Measurements from ENCODE around the gene SORBS1.

SORBS1 gene

GRCh38 chr10:95426482-95426881 is 134.7 kb downstream of the SORBS1 start:
- Histone ChIP-seq H3K36me3 (ENCODE audit: control insufficient read depth in 2 of 2, insufficient read depth in 2 of 2, low read length in 2 of 2) (peaks cover 48 to 55% of the 10 kb centered on the region in 2 donors), H3K27me3 (ENCODE audit: control insufficient read depth in 1 of 2, insufficient read depth in 2 of 2, low read length in 2 of 2) (no peaks in the 10 kb centered on the region), H3K4me3 (ENCODE audit: low read length in 2 of 2) (no peak overlapping the region), H3K27ac (ENCODE audit: low read length) (peak overlapping the region; percentile 76), H3K9ac (ENCODE audit: low read length in 2 of 2) (peak overlapping the region in 1 of 2 donors; percentile 37), H3K4me1 (ENCODE audit: control insufficient read depth, insufficient read depth, low read length) (peaks cover 79% of the 10 kb centered on the region), H3K9me3 (ENCODE audit: control insufficient read depth in 2 of 2, low read length in 2 of 2) (no peaks in the 10 kb centered on the region)

GRCh38 chr10:95425592-95426465 is 135.3 kb downstream of the SORBS1 start:
- peaks cover 50 to 51% of the 10 kb centered on the region in 2 donors for H3K36me3 ChIP-seq (ENCODE audit: control insufficient read depth in 2 of 2, insufficient read depth in 2 of 2, low read length in 2 of 2)
- H3K9me3 ChIP-seq (ENCODE audit: control insufficient read depth in 2 of 2, low read length in 2 of 2): no peaks in the 10 kb centered on the region
- H3K4me3 ChIP-seq (ENCODE audit: low read length in 2 of 2): no peak overlapping the region
- peaks cover 77% of the 10 kb centered on the region for H3K4me1 ChIP-seq (ENCODE audit: control insufficient read depth, insufficient read depth, low read length)
- H3K27me3 ChIP-seq (ENCODE audit: control insufficient read depth in 1 of 2, insufficient read depth in 2 of 2, low read length in 2 of 2): no peaks in the 10 kb centered on the region
- H3K9ac ChIP-seq (ENCODE audit: low read length in 2 of 2): no peak overlapping the region
- peak overlapping the region; percentile 76 for H3K27ac ChIP-seq (ENCODE audit: low read length)

GRCh38 chr10:95423164-95424005 is 137.8 kb downstream of the SORBS1 start:
- H3K9me3 ChIP-seq (ENCODE audit: control insufficient read depth in 2 of 2, low read length in 2 of 2): no peaks in the 10 kb centered on the region
- peak overlapping the region; percentile 18 to 36 for H3K9ac ChIP-seq (ENCODE audit: low read length in 2 of 2)
- peak overlapping the region; percentile 79 for H3K27ac ChIP-seq (ENCODE audit: low read length)
- no peaks in the 10 kb centered on the region for H3K27me3 ChIP-seq (ENCODE audit: control insufficient read depth in 1 of 2, insufficient read depth in 2 of 2, low read length in 2 of 2)
- H3K36me3 ChIP-seq (ENCODE audit: control insufficient read depth in 2 of 2, insufficient read depth in 2 of 2, low read length in 2 of 2): peaks cover 47 to 55% of the 10 kb centered on the region in 2 donors
- H3K4me1 ChIP-seq (ENCODE audit: control insufficient read depth, insufficient read depth, low read length): peaks cover 80% of the 10 kb centered on the region
- no peak overlapping the region for H3K4me3 ChIP-seq (ENCODE audit: low read length in 2 of 2)

GRCh38 chr10:95422233-95422632 is 138.9 kb downstream of the SORBS1 start:
- H3K27ac ChIP-seq (ENCODE audit: low read length): peak overlapping the region; percentile 79
- peaks cover 80% of the 10 kb centered on the region for H3K4me1 ChIP-seq (ENCODE audit: control insufficient read depth, insufficient read depth, low read length)
- H3K9ac ChIP-seq (ENCODE audit: low read length in 2 of 2): no peak overlapping the region

GRCh38 chr10:95421782-95422181 is 139.4 kb downstream of the SORBS1 start:
- peaks cover 79% of the 10 kb centered on the region for H3K4me1 ChIP-seq (ENCODE audit: control insufficient read depth, insufficient read depth, low read length)
- no peaks in the 10 kb centered on the region for H3K9me3 ChIP-seq (ENCODE audit: control insufficient read depth in 2 of 2, low read length in 2 of 2)
- H3K36me3 ChIP-seq (ENCODE audit: control insufficient read depth in 2 of 2, insufficient read depth in 2 of 2, low read length in 2 of 2): peaks cover 37 to 44% of the 10 kb centered on the region in 2 donors
- no peaks in the 10 kb centered on the region for H3K27me3 ChIP-seq (ENCODE audit: control insufficient read depth in 1 of 2, insufficient read depth in 2 of 2, low read length in 2 of 2)
- peak overlapping the region in 1 of 2 donors; percentile 35 for H3K4me3 ChIP-seq (ENCODE audit: low read length in 2 of 2)
- H3K9ac ChIP-seq (ENCODE audit: low read length in 2 of 2): peak overlapping the region in 1 of 2 donors; percentile 42
- H3K27ac ChIP-seq (ENCODE audit: low read length): peak overlapping the region; percentile 79

More at GRCh38 chr10:95422233-95422632, 138.9 kb downstream of the SORBS1 start:
- H3K27me3 ChIP-seq (ENCODE audit: control insufficient read depth in 1 of 2, insufficient read depth in 2 of 2, low read length in 2 of 2): no peaks in the 10 kb centered on the region
- H3K9me3 ChIP-seq (ENCODE audit: control insufficient read depth in 2 of 2, low read length in 2 of 2): no peaks in the 10 kb centered on the region
- H3K36me3 ChIP-seq (ENCODE audit: control insufficient read depth in 2 of 2, insufficient read depth in 2 of 2, low read length in 2 of 2): peaks cover 41 to 48% of the 10 kb centered on the region in 2 donors
- no peak overlapping the region for H3K4me3 ChIP-seq (ENCODE audit: low read length in 2 of 2)

GRCh38 chr10:95419399-95419798 is 141.8 kb downstream of the SORBS1 start:
- no peaks in the 10 kb centered on the region for H3K9me3 ChIP-seq (ENCODE audit: control insufficient read depth in 2 of 2, low read length in 2 of 2)
- no peak overlapping the region for H3K4me3 ChIP-seq (ENCODE audit: low read length in 2 of 2)
- H3K27me3 ChIP-seq (ENCODE audit: control insufficient read depth in 1 of 2, insufficient read depth in 2 of 2, low read length in 2 of 2): no peaks in the 10 kb centered on the region
- peak overlapping the region; percentile 56 for H3K27ac ChIP-seq (ENCODE audit: low read length)
- H3K9ac ChIP-seq (ENCODE audit: low read length in 2 of 2): peak overlapping the region; percentile 0 to 35
- peaks cover 89% of the 10 kb centered on the region for H3K4me1 ChIP-seq (ENCODE audit: control insufficient read depth, insufficient read depth, low read length)
- H3K36me3 ChIP-seq (ENCODE audit: control insufficient read depth in 2 of 2, insufficient read depth in 2 of 2, low read length in 2 of 2): peaks cover 35 to 41% of the 10 kb centered on the region in 2 donors

GRCh38 chr10:95416973-95417372 is 144.2 kb downstream of the SORBS1 start:
- H3K4me3 ChIP-seq (ENCODE audit: low read length in 2 of 2): no peak overlapping the region
- H3K27ac ChIP-seq (ENCODE audit: low read length): peak overlapping the region; percentile 90
- no peaks in the 10 kb centered on the region for H3K27me3 ChIP-seq (ENCODE audit: control insufficient read depth in 1 of 2, insufficient read depth in 2 of 2, low read length in 2 of 2)
- H3K9ac ChIP-seq (ENCODE audit: low read length in 2 of 2): peak overlapping the region in 1 of 2 donors; percentile 35
- peaks cover 89% of the 10 kb centered on the region for H3K4me1 ChIP-seq (ENCODE audit: control insufficient read depth, insufficient read depth, low read length)
- peaks cover 38 to 39% of the 10 kb centered on the region in 2 donors for H3K36me3 ChIP-seq (ENCODE audit: control insufficient read depth in 2 of 2, insufficient read depth in 2 of 2, low read length in 2 of 2)
- H3K9me3 ChIP-seq (ENCODE audit: control insufficient read depth in 2 of 2, low read length in 2 of 2): no peaks in the 10 kb centered on the region

- Histone ChIP-seq H3K4me3 (ENCODE audit: low read length in 2 of 2) (no peak overlapping the region), H3K9me3 (ENCODE audit: control insufficient read depth in 2 of 2, low read length in 2 of 2) (no peaks in the 10 kb centered on the region)
These were observed 144.9 kb downstream of the SORBS1 start for GRCh38 chr10:95416270-95416669.

GRCh38 chr10:95415621-95416031 is 145.5 kb downstream of the SORBS1 start:
- Histone ChIP-seq H3K9me3 (ENCODE audit: control insufficient read depth in 2 of 2, low read length in 2 of 2) (no peaks in the 10 kb centered on the region), H3K36me3 (ENCODE audit: control insufficient read depth in 2 of 2, insufficient read depth in 2 of 2, low read length in 2 of 2) (peaks cover 33 to 36% of the 10 kb centered on the region in 2 donors), H3K27ac (ENCODE audit: low read length) (peak overlapping the region; percentile 90), H3K4me3 (ENCODE audit: low read length in 2 of 2) (peak overlapping the region in 1 of 2 donors; percentile 40), H3K4me1 (ENCODE audit: control insufficient read depth, insufficient read depth, low read length) (peaks cover 79% of the 10 kb centered on the region), H3K9ac (ENCODE audit: low read length in 2 of 2) (peak overlapping the region; percentile 35 to 62), H3K27me3 (ENCODE audit: control insufficient read depth in 1 of 2, insufficient read depth in 2 of 2, low read length in 2 of 2) (no peaks in the 10 kb centered on the region)

More at GRCh38 chr10:95416270-95416669, 144.9 kb downstream of the SORBS1 start:
- Histone ChIP-seq H3K4me1 (ENCODE audit: control insufficient read depth, insufficient read depth, low read length) (peaks cover 85% of the 10 kb centered on the region), H3K9ac (ENCODE audit: low read length in 2 of 2) (peak overlapping the region; percentile 35 to 62), H3K27me3 (ENCODE audit: control insufficient read depth in 1 of 2, insufficient read depth in 2 of 2, low read length in 2 of 2) (no peaks in the 10 kb centered on the region), H3K27ac (ENCODE audit: low read length) (peak overlapping the region; percentile 90), H3K36me3 (ENCODE audit: control insufficient read depth in 2 of 2, insufficient read depth in 2 of 2, low read length in 2 of 2) (peaks cover 36 to 40% of the 10 kb centered on the region in 2 donors)

GRCh38 chr10:95414844-95415485 is 146.2 kb downstream of the SORBS1 start:
- Histone ChIP-seq H3K9me3 (ENCODE audit: control insufficient read depth in 2 of 2, low read length in 2 of 2) (no peaks in the 10 kb centered on the region), H3K9ac (ENCODE audit: low read length in 2 of 2) (peak overlapping the region; percentile 35 to 51), H3K4me1 (ENCODE audit: control insufficient read depth, insufficient read depth, low read length) (peaks cover 76% of the 10 kb centered on the region), H3K27me3 (ENCODE audit: control insufficient read depth in 1 of 2, insufficient read depth in 2 of 2, low read length in 2 of 2) (no peaks in the 10 kb centered on the region), H3K27ac (ENCODE audit: low read length) (peak overlapping the region; percentile 90), H3K4me3 (ENCODE audit: low read length in 2 of 2) (peak overlapping the region in 1 of 2 donors; percentile 35), H3K36me3 (ENCODE audit: control insufficient read depth in 2 of 2, insufficient read depth in 2 of 2, low read length in 2 of 2) (peaks cover 32 to 36% of the 10 kb centered on the region in 2 donors)

Data from stomach smooth muscle (tissue), 2 donors.